Body of pancreas (tissue), 4 donors: Measurements from ENCODE around the gene CHEK1.

Experiments used
- POLR2A ChIP-seq, 3 donors: fragments of 450-650 bp; IDR thresholded peaks; one replicate each; pipeline ENCODE4 v1.6.1; 2016; ENCODE audit warnings: antibody characterized with exemption in 3 of 3, mild to moderate bottlenecking in 2 of 3
- TF ChIP-seq, protein P1 (sequence below), 7 experiments: fragments of 450-650 bp in 4 of 7; fragments of 200-600 bp in 3 of 7; sonication (generic) in 3 of 7; IDR thresholded peaks; one replicate each; pipeline ENCODE4 v1.5.1; 2016 to 2019; ENCODE audit warnings: antibody characterized with exemption in 7 of 7

DNA sequence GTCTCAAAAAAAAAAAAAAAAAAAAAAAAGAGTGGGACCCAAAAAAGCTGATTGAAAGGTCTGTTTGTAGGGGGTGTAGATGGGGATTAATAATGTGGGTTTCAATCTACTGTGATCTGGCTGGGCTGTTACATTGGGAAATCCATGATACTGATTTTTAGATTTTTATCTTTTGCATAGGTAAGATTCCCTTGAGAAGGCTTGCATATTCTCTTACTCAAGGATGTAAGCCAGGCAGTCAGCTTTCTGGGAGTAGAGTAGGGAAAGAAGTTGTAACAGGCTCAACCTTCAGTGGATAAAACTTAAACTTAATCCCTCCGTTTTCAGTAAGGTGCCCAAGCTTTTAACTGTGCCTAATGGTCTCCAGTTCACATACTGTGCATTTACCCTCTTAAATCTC lies 1.9 kb upstream of the CHEK1 start:
- TF ChIP-seq POLR2A (IDR thresholded peaks at IDR 0.05), result no peak
- TF ChIP-seq, protein P1, sequence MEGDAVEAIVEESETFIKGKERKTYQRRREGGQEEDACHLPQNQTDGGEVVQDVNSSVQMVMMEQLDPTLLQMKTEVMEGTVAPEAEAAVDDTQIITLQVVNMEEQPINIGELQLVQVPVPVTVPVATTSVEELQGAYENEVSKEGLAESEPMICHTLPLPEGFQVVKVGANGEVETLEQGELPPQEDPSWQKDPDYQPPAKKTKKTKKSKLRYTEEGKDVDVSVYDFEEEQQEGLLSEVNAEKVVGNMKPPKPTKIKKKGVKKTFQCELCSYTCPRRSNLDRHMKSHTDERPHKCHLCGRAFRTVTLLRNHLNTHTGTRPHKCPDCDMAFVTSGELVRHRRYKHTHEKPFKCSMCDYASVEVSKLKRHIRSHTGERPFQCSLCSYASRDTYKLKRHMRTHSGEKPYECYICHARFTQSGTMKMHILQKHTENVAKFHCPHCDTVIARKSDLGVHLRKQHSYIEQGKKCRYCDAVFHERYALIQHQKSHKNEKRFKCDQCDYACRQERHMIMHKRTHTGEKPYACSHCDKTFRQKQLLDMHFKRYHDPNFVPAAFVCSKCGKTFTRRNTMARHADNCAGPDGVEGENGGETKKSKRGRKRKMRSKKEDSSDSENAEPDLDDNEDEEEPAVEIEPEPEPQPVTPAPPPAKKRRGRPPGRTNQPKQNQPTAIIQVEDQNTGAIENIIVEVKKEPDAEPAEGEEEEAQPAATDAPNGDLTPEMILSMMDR (IDR thresholded peaks at IDR 0.05), result no peak
